ENCODE data around the gene DMD. TPM values are rescaled to one million over a fixed set of nuclear protein-coding genes. Genes with fewer than 3 reads are reported as not detected.

DMD gene
- total RNA-seq, 1 donor from 2014 or later, result 30.6 TPM

GRCh38 chrX:32867781-32868523 is 343.4 kb downstream of the DMD start:
- no peaks in the 10 kb centered on the region for H4K20me1 ChIP-seq (ENCODE audit: low read depth)
- Mint-ChIP-seq H3K4me3 (no peak overlapping the region), H3K27me3 (ENCODE audit: insufficient read depth, low read depth) (no peaks in the 10 kb centered on the region), H3K4me1 (no peaks in the 10 kb centered on the region), H3K36me3 (no peaks in the 10 kb centered on the region), H3K9me3 (peaks cover 2% of the 10 kb centered on the region), H3K27ac (no peak overlapping the region)
- no peaks in the 10 kb centered on the region for H3K27me3 ChIP-seq
- no peak overlapping the region for H3K9ac ChIP-seq
- no peaks in the 10 kb centered on the region for H3K36me3 ChIP-seq
- H3K27ac ChIP-seq, result no peak overlapping the region
- H3F3A ChIP-seq (ENCODE audit: low read depth), result no peaks in the 10 kb centered on the region
- no peak overlapping the region for H3K4me2 ChIP-seq
- H3K79me2 ChIP-seq (ENCODE audit: low read depth), result no peaks in the 10 kb centered on the region
- no peak overlapping the region for H3K4me3 ChIP-seq
- no peak for TF ChIP-seq CTCF (IDR thresholded peaks at IDR 0.05)
- no peak for TF ChIP-seq EZH2phosphoT487 (IDR thresholded peaks at IDR 0.05)
- TF ChIP-seq EZH2 (IDR thresholded peaks at IDR 0.05), result no peak
- no peak for DNase-seq (ENCODE audit: low spot score)
- H3K4me1 ChIP-seq, result no peaks in the 10 kb centered on the region
- H2AFZ ChIP-seq (replicated peaks), result peak overlapping the region; percentile 23
- no peaks in the 10 kb centered on the region for H3K9me3 ChIP-seq (ENCODE audit: low read depth)

- Mint-ChIP-seq H3K4me3 (no peak overlapping the region), H3K36me3 (no peaks in the 10 kb centered on the region), H3K4me1 (no peaks in the 10 kb centered on the region), H3K27me3 (ENCODE audit: insufficient read depth, low read depth) (no peaks in the 10 kb centered on the region), H3K9me3 (no peaks in the 10 kb centered on the region), H3K27ac (no peak overlapping the region)
- Histone ChIP-seq H3K9me3 (ENCODE audit: low read depth) (no peaks in the 10 kb centered on the region), H3K4me3 (no peak overlapping the region), H3K27ac (no peak overlapping the region), H3K36me3 (no peaks in the 10 kb centered on the region), H3K79me2 (ENCODE audit: low read depth) (no peaks in the 10 kb centered on the region), H3F3A (ENCODE audit: low read depth) (no peaks in the 10 kb centered on the region), H3K27me3 (no peaks in the 10 kb centered on the region), H4K20me1 (ENCODE audit: low read depth) (no peaks in the 10 kb centered on the region), H3K4me1 (no peaks in the 10 kb centered on the region), H3K4me2 (no peak overlapping the region), H3K9ac (no peak overlapping the region), H2AFZ (replicated peaks) (no peak overlapping the region)
- no peak for DNase-seq (ENCODE audit: low spot score)
- no peak for TF ChIP-seq EZH2 (IDR thresholded peaks at IDR 0.05)
- no peak for TF ChIP-seq EZH2phosphoT487 (IDR thresholded peaks at IDR 0.05)
- no peak for TF ChIP-seq CTCF (IDR thresholded peaks at IDR 0.05)
Observed at GRCh38 chrX:32852203-32852602, 359.1 kb downstream of the DMD start.

- Histone ChIP-seq H3K9me3 (ENCODE audit: low read depth) (no peaks in the 10 kb centered on the region), H2AFZ (replicated peaks) (no peak overlapping the region), H3K36me3 (no peaks in the 10 kb centered on the region), H3K27ac (no peak overlapping the region), H3K27me3 (no peaks in the 10 kb centered on the region), H3K4me2 (no peak overlapping the region), H3K79me2 (ENCODE audit: low read depth) (no peaks in the 10 kb centered on the region), H3K4me1 (no peaks in the 10 kb centered on the region), H4K20me1 (ENCODE audit: low read depth) (no peaks in the 10 kb centered on the region), H3F3A (ENCODE audit: low read depth) (no peaks in the 10 kb centered on the region), H3K4me3 (no peak overlapping the region), H3K9ac (no peak overlapping the region)
- Mint-ChIP-seq H3K27me3 (ENCODE audit: insufficient read depth, low read depth) (no peaks in the 10 kb centered on the region), H3K36me3 (no peaks in the 10 kb centered on the region), H3K4me1 (no peaks in the 10 kb centered on the region), H3K27ac (no peak overlapping the region), H3K9me3 (no peaks in the 10 kb centered on the region), H3K4me3 (no peak overlapping the region)
- no peak for TF ChIP-seq CTCF (IDR thresholded peaks at IDR 0.05)
- TF ChIP-seq EZH2phosphoT487 (IDR thresholded peaks at IDR 0.05), result no peak
- TF ChIP-seq EZH2 (IDR thresholded peaks at IDR 0.05), result no peak
- DNase-seq (ENCODE audit: low spot score), result no peak
Observed at GRCh38 chrX:32851556-32851955, 359.8 kb downstream of the DMD start.

All from neural progenitor cell (in vitro differentiated cells).